CD4-positive, alpha-beta T cell (primary cell): Measurements from ENCODE around the gene RTL1. TPM values are rescaled to one million over a fixed set of nuclear protein-coding genes. Genes with fewer than 3 reads are reported as not detected.

Experiments
- ATAC-seq: fragments of 200-7000 bp; cut with Tn5 transposase; one replicate; pipeline ENCODE4 v1.10.0; 2022; ENCODE audit warnings: mild to moderate bottlenecking; ENCODE audit not compliant: poor library complexity
- CTCF ChIA-PET: fragments of 350-600 bp; sonication (Branson Sonifier 250); formaldehyde crosslinking; loops from one replicate; lab custom pipeline; 2021; ENCODE audit warnings: antibody characterized with exemption, inconsistent platforms; lab: Charles Lee
- POLR2A ChIA-PET: fragments of 350-600 bp; sonication (Branson Sonifier 250); formaldehyde crosslinking; loops from one replicate; lab custom pipeline; 2021; ENCODE audit warnings: antibody characterized with exemption, inconsistent platforms; lab: Charles Lee
- DNase-seq, 14 experiments: peaks; one replicate each; pipeline ENCODE4 v3.0.0-alpha.2; 2013 to 2020; ENCODE audit warnings: mixed read lengths in 2 of 14
- H3K27ac ChIP-seq, 2 donors: one replicate each; pipeline versions ENCODE4 v1.5.1 to v1.7.0; 2013; ENCODE audit warnings: low read length in 2 of 2, low read depth in 1 of 2, mild to moderate bottlenecking in 1 of 2
- H3K27me3 ChIP-seq, 2 experiments: 1 replicate in 1 of 2; 2 replicates in 1 of 2; pipeline versions ENCODE4 v1.6.1 to v1.7.0; 2013; ENCODE audit warnings: low read length in 2 of 2, control low read depth in 1 of 2, mild to moderate bottlenecking in 1 of 2, moderate library complexity in 1 of 2; ENCODE audit not compliant: insufficient read depth in 2 of 2, control insufficient read depth in 1 of 2
- H3K36me3 ChIP-seq: one replicate; pipeline ENCODE4 v1.6.1; 2013; ENCODE audit warnings: low read length, control low read depth; ENCODE audit not compliant: insufficient read depth
- H3K4me1 ChIP-seq: one replicate; pipeline ENCODE4 v1.6.1; 2013; ENCODE audit warnings: low read length, control low read depth; ENCODE audit not compliant: insufficient read depth
- H3K4me3 ChIP-seq: one replicate; pipeline ENCODE4 v1.5.1; 2013; ENCODE audit warnings: mild to moderate bottlenecking, low read length, moderate library complexity
- H3K9me3 ChIP-seq, 2 experiments: 1 replicate in 1 of 2; 2 replicates in 1 of 2; pipeline versions ENCODE4 v1.6.1 to v1.7.0; 2013; ENCODE audit warnings: low read length in 2 of 2, mild to moderate bottlenecking in 2 of 2, control low read depth in 1 of 2, moderate library complexity in 1 of 2; ENCODE audit not compliant: control insufficient read depth in 1 of 2, insufficient read depth in 1 of 2
- H3K27ac Mint-ChIP-seq: one replicate; pipeline ENCODE4 v1.8.0; 2020; ENCODE audit warnings: mixed read lengths
- H3K27me3 Mint-ChIP-seq: one replicate; pipeline ENCODE4 v1.8.0; 2021; ENCODE audit warnings: mixed read lengths
- H3K36me3 Mint-ChIP-seq: one replicate; pipeline ENCODE4 v1.8.0; 2021; ENCODE audit warnings: low read depth, mixed read lengths
- H3K4me1 Mint-ChIP-seq: one replicate; pipeline ENCODE4 v1.8.0; 2021; ENCODE audit warnings: low read depth, mixed read lengths
- H3K4me3 Mint-ChIP-seq: one replicate; pipeline ENCODE4 v1.8.0; 2020; ENCODE audit warnings: mild to moderate bottlenecking, mixed read lengths
- H3K9me3 Mint-ChIP-seq: one replicate; pipeline ENCODE4 v1.8.0; 2020; ENCODE audit warnings: mixed read lengths
- intact Hi-C, 2 experiments: fragments of 100-400 bp; cut with DNase I in 1 of 2; cut with micrococcal nuclease in 1 of 2; formaldehyde crosslinking; loops; one replicate each; pipeline versions ENCODE4 v1.15.1 to v1.9.0; 2023 to 2025; cut with DNase I, micrococcal nuclease
- total RNA-seq, 174 experiments: library from RNA in 2 of 174; stranded (reverse) in 2 of 174; gene quantifications; one replicate each; pipeline ENCODE4 v1.2.3 and lab custom pipeline; 2021 to 2026
- TF ChIP-seq, protein P1 (sequence below): fragments of 200-600 bp; IDR thresholded peaks from one replicate; pipeline ENCODE4 v1.8.0; 2022; ENCODE audit warnings: antibody characterized with exemption, mild to moderate bottlenecking

Gene RTL1
- total RNA-seq, 2 experiments from 2014 or later, result not detected

DNA sequence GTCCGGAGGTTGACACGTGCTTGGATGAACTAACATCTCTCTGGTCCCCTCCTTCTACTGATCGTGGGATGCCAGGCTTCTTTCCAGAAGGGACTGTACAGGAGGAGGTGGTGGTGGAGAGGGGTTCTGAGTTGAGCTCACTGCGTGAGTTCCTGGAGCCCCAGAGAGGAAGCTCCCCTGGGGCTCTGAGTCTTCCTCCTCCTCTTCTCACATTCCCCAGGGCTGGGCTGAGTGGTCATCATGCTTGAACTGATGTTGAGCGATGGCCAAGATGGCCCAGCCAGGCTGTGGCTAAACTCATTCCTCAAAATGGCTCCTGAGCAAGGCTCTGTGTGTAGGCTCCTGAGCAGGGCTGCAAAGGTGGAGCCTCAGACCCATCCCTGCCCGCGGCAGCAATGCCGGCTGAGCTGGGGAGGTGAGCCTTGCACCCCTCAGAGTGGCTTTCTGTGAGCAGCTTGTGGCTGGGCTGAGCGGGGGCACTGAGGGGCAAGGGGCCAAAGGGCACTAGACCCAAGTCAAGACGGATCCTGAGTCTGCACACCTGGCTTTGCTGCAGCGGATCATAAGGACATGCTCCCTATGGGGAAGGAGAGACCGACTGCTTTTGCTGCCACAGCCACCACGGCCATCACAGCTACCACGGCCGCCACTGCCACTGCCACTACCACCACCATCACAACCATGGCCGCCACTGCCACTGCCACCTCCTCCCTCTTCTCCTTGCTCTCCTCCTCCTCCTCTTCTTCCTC, 42.2 kb downstream of the RTL1 start:
- Histone ChIP-seq H3K27me3 (no peaks in the 10 kb centered on the region), H3K9me3 (peaks cover 0 to 7% of the 10 kb centered on the region in 2 experiments), H3K4me3 (no peak overlapping the region), H3K4me1 (no peaks in the 10 kb centered on the region), H3K27ac (no peak overlapping the region), H3K36me3 (no peaks in the 10 kb centered on the region)
- Mint-ChIP-seq H3K4me1 (no peaks in the 10 kb centered on the region), H3K4me3 (no peak overlapping the region), H3K36me3 (no peaks in the 10 kb centered on the region), H3K27ac (no peak overlapping the region), H3K9me3 (no peaks in the 10 kb centered on the region), H3K27me3 (peaks cover 7% of the 10 kb centered on the region)
- DNase-seq (no peak), ATAC-seq (no peak)
- TF ChIP-seq, protein P1, sequence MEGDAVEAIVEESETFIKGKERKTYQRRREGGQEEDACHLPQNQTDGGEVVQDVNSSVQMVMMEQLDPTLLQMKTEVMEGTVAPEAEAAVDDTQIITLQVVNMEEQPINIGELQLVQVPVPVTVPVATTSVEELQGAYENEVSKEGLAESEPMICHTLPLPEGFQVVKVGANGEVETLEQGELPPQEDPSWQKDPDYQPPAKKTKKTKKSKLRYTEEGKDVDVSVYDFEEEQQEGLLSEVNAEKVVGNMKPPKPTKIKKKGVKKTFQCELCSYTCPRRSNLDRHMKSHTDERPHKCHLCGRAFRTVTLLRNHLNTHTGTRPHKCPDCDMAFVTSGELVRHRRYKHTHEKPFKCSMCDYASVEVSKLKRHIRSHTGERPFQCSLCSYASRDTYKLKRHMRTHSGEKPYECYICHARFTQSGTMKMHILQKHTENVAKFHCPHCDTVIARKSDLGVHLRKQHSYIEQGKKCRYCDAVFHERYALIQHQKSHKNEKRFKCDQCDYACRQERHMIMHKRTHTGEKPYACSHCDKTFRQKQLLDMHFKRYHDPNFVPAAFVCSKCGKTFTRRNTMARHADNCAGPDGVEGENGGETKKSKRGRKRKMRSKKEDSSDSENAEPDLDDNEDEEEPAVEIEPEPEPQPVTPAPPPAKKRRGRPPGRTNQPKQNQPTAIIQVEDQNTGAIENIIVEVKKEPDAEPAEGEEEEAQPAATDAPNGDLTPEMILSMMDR, result no peak
- intact Hi-C loops, result no loop called here
- CTCF ChIA-PET, result no interaction called here
- POLR2A ChIA-PET, result no interaction called here

DNA sequence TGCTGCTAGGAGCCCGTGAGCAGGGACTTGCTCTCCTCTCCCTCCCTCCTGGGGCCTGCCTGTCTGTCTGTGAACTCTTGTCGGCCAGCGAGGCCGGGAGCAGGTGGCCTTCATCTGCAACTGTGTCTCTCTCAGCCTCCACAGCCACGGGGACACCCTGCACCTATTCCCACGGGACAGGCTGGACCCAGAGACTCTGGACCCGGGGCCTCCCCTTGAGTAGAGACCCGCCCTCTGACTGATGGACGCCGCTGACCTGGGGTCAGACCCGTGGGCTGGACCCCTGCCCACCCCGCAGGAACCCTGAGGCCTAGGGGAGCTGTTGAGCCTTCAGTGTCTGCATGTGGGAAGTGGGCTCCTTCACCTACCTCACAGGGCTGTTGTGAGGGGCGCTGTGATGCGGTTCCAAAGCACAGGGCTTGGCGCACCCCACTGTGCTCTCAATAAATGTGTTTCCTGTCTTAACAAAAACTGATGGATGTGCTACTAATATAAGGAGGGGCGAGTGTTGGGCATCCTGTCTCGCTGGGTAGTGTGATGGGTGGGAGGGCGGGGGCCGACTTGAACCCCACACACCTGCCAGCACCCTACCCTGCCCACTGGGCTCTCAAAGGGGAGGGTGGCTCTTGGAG, 42.9 kb downstream of the RTL1 start:
- ATAC-seq (no peak), DNase-seq (no peak)
- H3K4me1 ChIP-seq, result no peaks in the 10 kb centered on the region
- Mint-ChIP-seq H3K4me1 (no peaks in the 10 kb centered on the region), H3K4me3 (no peak overlapping the region), H3K27ac (no peak overlapping the region), H3K36me3 (no peaks in the 10 kb centered on the region), H3K9me3 (no peaks in the 10 kb centered on the region), H3K27me3 (peaks cover 7% of the 10 kb centered on the region)
- H3K9me3 ChIP-seq, result peaks cover 0 to 7% of the 10 kb centered on the region in 2 experiments
- H3K27ac ChIP-seq, result no peak overlapping the region
- no peaks in the 10 kb centered on the region for H3K36me3 ChIP-seq
- intact Hi-C loops, result no loop called here
- TF ChIP-seq, protein P1, result no peak
- POLR2A ChIA-PET, result no interaction called here
- no peak overlapping the region for H3K4me3 ChIP-seq
- CTCF ChIA-PET, result no interaction called here
- no peaks in the 10 kb centered on the region for H3K27me3 ChIP-seq

DNA sequence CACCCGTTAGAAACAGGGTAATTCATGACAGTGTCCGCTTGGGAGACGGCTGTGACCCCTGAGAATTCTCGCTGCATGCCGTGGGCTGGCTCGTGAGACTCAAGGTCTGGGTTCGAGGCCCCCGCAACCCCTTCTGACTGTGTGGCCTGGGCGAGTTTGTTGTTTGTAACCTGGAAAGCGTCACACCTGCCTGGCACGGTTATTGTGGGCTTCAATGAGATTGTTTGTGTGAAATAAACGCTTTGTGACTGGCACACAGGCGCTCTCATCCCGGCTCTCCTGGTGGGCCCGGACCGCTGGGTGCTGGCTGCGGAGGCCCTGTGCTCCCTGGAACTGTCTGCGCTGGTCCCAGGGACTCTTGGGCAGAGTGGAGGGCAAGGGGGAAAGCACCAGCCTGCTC, 43.7 kb downstream of the RTL1 start:
- Mint-ChIP-seq H3K4me1 (no peaks in the 10 kb centered on the region), H3K9me3 (no peaks in the 10 kb centered on the region), H3K4me3 (no peak overlapping the region), H3K27me3 (peaks cover 7% of the 10 kb centered on the region), H3K27ac (no peak overlapping the region), H3K36me3 (no peaks in the 10 kb centered on the region)
- H3K9me3 ChIP-seq, result peaks cover 0 to 7% of the 10 kb centered on the region in 2 experiments
- TF ChIP-seq, protein P1, result no peak
- ChIA-PET POLR2A (no interaction called here), CTCF (no interaction called here)
- ATAC-seq (no peak), DNase-seq (no peak)
- no peaks in the 10 kb centered on the region for H3K36me3 ChIP-seq
- no peak overlapping the region for H3K27ac ChIP-seq
- H3K27me3 ChIP-seq, result no peaks in the 10 kb centered on the region
- H3K4me3 ChIP-seq, result no peak overlapping the region
- intact Hi-C loops, result no loop called here
- no peaks in the 10 kb centered on the region for H3K4me1 ChIP-seq
